HG02943 (cell line): ENCODE results near the gene TCF25.
A peak's percentile ranks its signal among the peaks of the same experiment; 100 is the strongest.
"Not testable (repeated sequence)": the region's sequence is repeated elsewhere in the genome, so short reads cannot be mapped to it uniquely, and the experiment has no call there.

Experiments
- ATAC-seq: cut with Tn5 transposase; IDR thresholded peaks from one replicate; pipeline ENCODE4 v1.9.1; 2021; ENCODE audit warnings: mild to moderate bottlenecking, low read depth, moderate library complexity; ENCODE audit not compliant: unreplicated experiment

Gene TCF25

GRCh38 chr16:89917773-89918452, 44.5 kb downstream of the TCF25 start:
- peak; percentile 64 for ATAC-seq

DNA sequence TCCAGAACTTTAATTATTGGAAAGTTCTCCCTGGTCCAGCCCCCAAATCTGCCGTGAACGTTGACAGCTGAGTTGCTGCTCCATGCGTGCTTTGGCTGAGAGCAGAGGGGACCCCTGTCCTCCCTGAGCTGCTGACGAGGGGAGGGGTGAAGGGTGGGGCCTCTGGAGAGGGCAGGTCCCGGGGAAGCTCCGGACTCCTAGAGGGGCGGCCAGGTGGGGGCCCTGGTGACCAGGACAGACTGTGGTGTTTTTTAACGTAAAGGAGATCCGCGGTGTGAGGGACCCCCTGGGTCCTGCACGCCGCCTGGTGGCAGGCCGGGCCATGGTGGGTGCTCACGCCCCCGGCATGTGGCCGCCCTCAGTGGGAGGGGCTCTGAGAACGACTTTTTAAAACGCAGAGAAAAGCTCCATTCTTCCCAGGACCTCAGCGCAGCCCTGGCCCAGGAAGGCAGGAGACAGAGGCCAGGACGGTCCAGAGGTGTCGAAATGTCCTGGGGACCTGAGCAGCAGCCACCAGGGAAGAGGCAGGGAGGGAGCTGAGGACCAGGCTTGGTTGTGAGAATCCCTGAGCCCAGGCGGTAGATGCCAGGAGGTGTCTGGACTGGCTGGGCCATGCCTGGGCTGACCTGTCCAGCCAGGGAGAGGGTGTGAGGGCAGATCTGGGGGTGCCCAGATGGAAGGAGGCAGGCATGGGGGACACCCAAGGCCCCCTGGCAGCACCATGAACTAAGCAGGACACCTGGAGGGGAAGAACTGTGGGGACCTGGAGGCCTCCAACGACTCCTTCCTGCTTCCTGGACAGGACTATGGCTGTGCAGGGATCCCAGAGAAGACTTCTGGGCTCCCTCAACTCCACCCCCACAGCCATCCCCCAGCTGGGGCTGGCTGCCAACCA, 45.3 kb downstream of the TCF25 start, which contains the start of gene MC1R:
TSS of gene MC1R (plus strand) at position 410 of the 895 bp plus-strand sequence. CDS start at position 807, 397 bp downstream.
- no peak for ATAC-seq

GRCh38 chr16:89919535-89920406, 46.4 kb downstream of the TCF25 start:
- ATAC-seq: no peak

DNA sequence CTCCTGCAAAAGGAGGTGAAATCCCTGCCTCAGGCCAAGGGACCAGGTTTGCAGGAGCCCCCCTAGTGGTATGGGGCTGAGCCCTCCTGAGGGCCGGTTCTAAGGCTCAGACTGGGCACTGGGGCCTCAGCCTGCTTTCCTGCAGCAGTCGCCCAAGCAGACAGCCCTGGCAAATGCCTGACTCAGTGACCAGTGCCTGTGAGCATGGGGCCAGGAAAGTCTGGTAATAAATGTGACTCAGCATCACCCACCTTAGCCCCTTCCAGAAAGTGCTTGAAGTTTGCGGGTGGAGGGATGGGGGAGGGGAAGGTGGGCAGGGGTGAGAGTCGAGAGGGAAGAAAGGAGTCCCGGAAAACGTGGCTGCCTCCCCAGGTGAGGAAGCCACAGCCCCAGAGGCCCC, 47.3 kb downstream of the TCF25 start:
- no peak for ATAC-seq

DNA sequence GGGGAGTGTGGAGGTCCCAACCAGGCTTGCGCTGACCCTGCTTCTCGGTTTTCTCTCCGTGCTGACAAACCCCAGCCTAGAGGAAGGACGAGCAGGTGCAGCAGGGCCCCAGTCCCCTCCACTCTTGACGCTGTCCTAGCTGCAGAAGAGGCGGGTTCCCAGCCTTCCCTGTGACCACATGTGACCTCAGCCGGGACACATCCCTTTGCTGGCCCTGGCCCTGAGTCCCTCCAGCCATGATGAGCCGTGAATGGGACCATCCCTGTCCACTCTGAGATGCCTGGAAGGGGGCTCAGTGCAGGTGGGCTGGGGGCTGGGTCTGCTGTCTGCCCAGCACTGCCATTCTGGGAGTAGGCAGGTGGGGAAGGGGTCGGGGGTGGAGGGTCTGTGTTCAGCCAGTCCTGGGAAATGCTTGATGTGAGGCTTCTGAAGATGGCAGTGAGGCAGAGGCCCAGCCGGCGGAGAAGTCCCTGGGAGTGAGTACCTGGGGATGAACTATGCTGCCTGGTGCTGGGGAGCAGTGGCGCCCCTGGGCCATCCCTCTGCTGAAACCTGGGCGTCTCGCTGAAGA, 47.8 kb downstream of the TCF25 start:
- ATAC-seq: no peak

GRCh38 chr16:89921702-89922476, 48.5 kb downstream of the TCF25 start:
- no peak for ATAC-seq

DNA sequence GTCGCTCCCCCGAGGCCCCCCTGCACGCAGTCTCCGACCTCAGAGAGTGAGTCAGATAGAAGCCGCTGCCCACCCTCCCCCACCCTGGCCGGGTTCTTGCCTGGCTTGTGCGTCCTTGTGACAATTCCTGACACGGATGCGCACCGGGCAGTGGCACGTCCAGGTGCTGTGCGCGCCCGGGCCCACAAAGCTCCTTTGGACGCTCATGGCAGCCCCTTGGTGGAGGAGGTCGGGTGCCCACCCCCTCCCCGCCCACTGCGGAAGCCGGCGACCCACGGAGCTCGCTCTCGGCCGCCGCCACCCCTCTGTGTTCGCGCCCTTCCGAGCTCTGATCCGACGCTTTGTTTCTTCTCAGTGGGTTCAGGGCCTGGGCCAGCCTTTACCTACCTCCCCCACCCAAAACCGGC, 49.1 kb downstream of the TCF25 start:
- no peak for ATAC-seq

DNA sequence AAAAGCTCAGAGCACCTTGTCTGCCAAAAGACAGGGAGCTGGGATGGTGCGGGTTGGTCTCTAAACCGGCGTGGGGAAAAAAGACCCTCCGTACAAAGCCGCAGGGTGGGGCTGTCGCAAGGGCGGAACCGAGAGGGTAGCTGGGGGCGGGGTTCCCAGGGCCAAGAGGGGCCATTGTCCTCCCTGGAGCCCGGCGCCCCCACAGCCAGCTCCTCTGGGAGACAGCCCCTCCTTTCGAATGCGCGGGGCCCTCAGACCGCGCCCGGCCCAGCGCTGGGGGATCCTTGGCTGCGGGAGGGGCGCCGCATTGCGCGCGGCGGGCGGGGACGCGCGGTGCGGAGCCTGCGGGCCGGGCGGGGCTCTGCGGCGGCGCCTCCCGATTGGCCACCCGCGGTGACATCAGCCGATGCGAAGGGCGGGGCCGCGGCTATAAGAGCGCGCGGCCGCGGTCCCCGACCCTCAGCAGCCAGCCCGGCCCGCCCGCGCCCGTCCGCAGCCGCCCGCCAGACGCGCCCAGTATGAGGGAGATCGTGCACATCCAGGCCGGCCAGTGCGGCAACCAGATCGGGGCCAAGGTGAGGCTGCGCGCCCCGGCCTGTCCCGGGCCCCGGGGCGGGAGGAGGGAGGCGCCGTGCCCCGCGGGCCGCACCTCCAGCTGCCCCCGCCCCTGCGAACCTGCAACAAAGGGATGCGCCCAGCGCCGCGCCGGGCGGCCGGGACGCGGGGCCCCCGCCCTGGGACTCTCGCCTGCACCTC, 49.7 kb downstream of the TCF25 start, which contains the start of gene TUBB3:
TSS of gene TUBB3 (plus strand) at position 459 of the 756 bp plus-strand sequence. CDS start at position 519, 60 bp downstream.
- ATAC-seq: no peak

GRCh38 chr16:89923640-89924296, 50.4 kb downstream of the TCF25 start:
- no peak for ATAC-seq

- ATAC-seq: no peak
Measured at GRCh38 chr16:89924297-89924924, 51.0 kb downstream of the TCF25 start.

DNA sequence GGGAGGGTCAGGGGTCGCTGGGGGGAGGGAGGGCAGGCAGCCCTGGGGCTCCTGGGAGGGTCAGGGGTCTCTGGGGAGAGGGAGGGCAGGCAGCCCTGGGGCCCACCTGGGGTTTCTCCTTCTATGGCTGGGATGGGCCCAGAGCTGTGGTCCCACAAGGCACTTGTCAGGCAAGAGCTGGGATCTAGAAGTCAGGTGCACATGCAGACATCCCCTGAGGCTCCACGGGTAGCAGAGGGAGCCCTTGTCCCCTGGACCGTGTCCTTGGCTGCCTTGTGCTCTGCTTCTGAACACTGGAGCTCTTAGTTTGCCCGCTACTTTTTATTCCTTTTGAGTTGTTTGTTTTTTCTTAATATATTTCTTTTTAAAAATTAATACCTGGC, 51.5 kb downstream of the TCF25 start:
- ATAC-seq: no peak

- peak; percentile 22 for ATAC-seq
Measured at GRCh38 chr16:89925596-89926079, 52.2 kb downstream of the TCF25 start.

GRCh38 chr16:89931305-89931896, 58.0 kb downstream of the TCF25 start:
- ATAC-seq: no peak

- ATAC-seq: no peak
Measured at GRCh38 chr16:89931964-89932363, 58.6 kb downstream of the TCF25 start.

- ATAC-seq: not testable (repeated sequence)
Measured at GRCh38 chr16:89934019-89934418, 60.6 kb downstream of the TCF25 start.

DNA sequence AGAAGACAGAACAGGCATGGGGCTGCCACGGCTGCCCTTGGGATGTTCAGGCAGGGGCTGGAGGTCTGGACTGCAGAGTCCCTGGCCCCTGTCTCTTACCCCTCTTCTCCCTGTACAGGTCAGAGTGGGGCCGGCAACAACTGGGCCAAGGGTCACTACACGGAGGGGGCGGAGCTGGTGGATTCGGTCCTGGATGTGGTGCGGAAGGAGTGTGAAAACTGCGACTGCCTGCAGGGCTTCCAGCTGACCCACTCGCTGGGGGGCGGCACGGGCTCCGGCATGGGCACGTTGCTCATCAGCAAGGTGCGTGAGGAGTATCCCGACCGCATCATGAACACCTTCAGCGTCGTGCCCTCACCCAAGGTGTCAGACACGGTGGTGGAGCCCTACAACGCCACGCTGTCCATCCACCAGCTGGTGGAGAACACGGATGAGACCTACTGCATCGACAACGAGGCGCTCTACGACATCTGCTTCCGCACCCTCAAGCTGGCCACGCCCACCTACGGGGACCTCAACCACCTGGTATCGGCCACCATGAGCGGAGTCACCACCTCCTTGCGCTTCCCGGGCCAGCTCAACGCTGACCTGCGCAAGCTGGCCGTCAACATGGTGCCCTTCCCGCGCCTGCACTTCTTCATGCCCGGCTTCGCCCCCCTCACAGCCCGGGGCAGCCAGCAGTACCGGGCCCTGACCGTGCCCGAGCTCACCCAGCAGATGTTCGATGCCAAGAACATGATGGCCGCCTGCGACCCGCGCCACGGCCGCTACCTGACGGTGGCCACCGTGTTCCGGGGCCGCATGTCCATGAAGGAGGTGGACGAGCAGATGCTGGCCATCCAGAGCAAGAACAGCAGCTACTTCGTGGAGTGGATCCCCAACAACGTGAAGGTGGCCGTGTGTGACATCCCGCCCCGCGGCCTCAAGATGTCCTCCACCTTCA, 61.5 kb downstream of the TCF25 start:
- no peak for ATAC-seq
